ENCODE results near the gene EBF4. TPM values are rescaled to one million over a fixed set of nuclear protein-coding genes. Genes with fewer than 3 reads are reported as not detected.
A peak's percentile ranks its signal among the peaks of the same experiment; 100 is the strongest.

The EBF4 gene
- total RNA-seq, 1 experiment from 2014 or later, result 11.4 TPM

DNA sequence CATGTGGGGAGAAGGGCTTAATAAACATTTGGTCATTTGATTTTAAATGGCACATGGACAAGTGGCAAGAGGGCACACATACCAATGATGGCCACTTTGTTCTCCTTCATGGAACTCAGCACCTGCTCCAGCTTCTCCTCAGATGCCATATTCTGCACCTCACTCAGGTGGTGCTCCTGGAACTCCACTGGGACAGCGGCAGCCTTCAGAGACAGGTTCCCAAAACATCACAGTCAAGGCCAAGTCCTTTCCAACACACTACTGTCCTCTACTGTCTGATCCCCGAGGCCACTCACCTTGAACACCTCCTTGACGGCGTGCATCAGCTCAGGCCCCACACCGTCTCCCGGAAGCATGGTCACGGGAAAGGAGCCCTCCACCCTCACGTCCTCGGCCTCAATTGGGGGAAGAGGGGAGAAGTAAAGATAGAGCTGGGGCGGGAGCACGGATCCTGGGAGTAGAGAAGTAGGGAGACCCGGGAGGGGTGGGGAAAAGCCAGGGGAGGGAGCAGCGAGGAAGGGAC, 29.2 kb upstream of the EBF4 start:
- ChIA-PET CTCF (no interaction called here), POLR2A (interaction anchor here (0.9 to 2.5 kb wide), 2 partner anchors 8 to 11 kb away, joined by 4 to 28 read pairs; partner anchors contain the start of gene NOP56), RAD21 (ENCODE audit: low non-redundant PET in 1 of 2, low total read pairs in 2 of 2, uncharacterized antibody in 2 of 2, unreplicated experiment in 2 of 2) (no interaction called here)
- peak overlapping the region; percentile 92 for H3K4me2 ChIP-seq (ENCODE audit: low read length)
- H3K36me3 ChIP-seq (ENCODE audit: control insufficient read depth in 1 of 2, insufficient read depth in 2 of 2, low read length in 2 of 2), result peaks cover 9 to 27% of the 10 kb centered on the region in 2 experiments; a peak in 3 of 4 replicates
- no peaks in the 10 kb centered on the region for H3K9me2 ChIP-seq (ENCODE audit: insufficient read depth)
- peaks cover 5 to 14% of the 10 kb centered on the region in 2 experiments for H3K4me1 ChIP-seq (ENCODE audit: control insufficient read depth in 1 of 2, insufficient read depth in 2 of 2, low read length in 2 of 2)
- peaks cover 5% of the 10 kb centered on the region; the same call in 1 of the 2 replicates for H4K20me1 ChIP-seq (ENCODE audit: insufficient read depth)
- DNase-seq (ENCODE audit: low read depth, low spot score) (no peak), ATAC-seq (peak; percentile 8; the same call in 1 of the 2 replicates)
- H3K9me3 ChIP-seq (ENCODE audit: control insufficient read depth in 1 of 2, insufficient read depth in 1 of 2, low read depth in 1 of 2, low read length in 2 of 2), result no peaks in the 10 kb centered on the region
- TSS peak; percentile 51 for BruUV-seq (replicated peaks)
- TF ChIP-seq YY1 (IDR thresholded peaks at IDR 0.05; ENCODE audit: extremely low read depth, insufficient replicate concordance, low read depth, low read length), result no peak
- TF ChIP-seq SRF (IDR thresholded peaks at IDR 0.05; ENCODE audit: low read depth), result no peak
- TF ChIP-seq TCF7L2 (IDR thresholded peaks at IDR 0.05; ENCODE audit: borderline replicate concordance, extremely low read depth, insufficient read depth, insufficient read length), result no peak
- TF ChIP-seq EZH2phosphoT487 (IDR thresholded peaks at IDR 0.05; ENCODE audit: borderline replicate concordance), result no peak
- TF ChIP-seq, protein P1, sequence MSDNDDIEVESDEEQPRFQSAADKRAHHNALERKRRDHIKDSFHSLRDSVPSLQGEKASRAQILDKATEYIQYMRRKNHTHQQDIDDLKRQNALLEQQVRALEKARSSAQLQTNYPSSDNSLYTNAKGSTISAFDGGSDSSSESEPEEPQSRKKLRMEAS (IDR thresholded peaks at IDR 0.05), result no peak
- no peak for TF ChIP-seq FOSL1 (IDR thresholded peaks at IDR 0.05; ENCODE audit: low read depth)
- no peak for TF ChIP-seq ELF1 (IDR thresholded peaks at IDR 0.05; ENCODE audit: borderline replicate concordance, low read depth)
- no peak for TF ChIP-seq EZH2 (IDR thresholded peaks at IDR 0.05)
- no peak for TF ChIP-seq RAD21 (IDR thresholded peaks at IDR 0.05; ENCODE audit: low read depth)
- TF ChIP-seq ZNF274 (IDR thresholded peaks at IDR 0.05; ENCODE audit: low read depth, low read length), result no peak
- no peak for TF ChIP-seq CBX3 (IDR thresholded peaks at IDR 0.05; ENCODE audit: low read depth)
- no peak for TF ChIP-seq SP1 (IDR thresholded peaks at IDR 0.05; ENCODE audit: low read depth)
- TF ChIP-seq, protein P2, sequence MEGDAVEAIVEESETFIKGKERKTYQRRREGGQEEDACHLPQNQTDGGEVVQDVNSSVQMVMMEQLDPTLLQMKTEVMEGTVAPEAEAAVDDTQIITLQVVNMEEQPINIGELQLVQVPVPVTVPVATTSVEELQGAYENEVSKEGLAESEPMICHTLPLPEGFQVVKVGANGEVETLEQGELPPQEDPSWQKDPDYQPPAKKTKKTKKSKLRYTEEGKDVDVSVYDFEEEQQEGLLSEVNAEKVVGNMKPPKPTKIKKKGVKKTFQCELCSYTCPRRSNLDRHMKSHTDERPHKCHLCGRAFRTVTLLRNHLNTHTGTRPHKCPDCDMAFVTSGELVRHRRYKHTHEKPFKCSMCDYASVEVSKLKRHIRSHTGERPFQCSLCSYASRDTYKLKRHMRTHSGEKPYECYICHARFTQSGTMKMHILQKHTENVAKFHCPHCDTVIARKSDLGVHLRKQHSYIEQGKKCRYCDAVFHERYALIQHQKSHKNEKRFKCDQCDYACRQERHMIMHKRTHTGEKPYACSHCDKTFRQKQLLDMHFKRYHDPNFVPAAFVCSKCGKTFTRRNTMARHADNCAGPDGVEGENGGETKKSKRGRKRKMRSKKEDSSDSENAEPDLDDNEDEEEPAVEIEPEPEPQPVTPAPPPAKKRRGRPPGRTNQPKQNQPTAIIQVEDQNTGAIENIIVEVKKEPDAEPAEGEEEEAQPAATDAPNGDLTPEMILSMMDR (IDR thresholded peaks at IDR 0.05 in 2 of 3, conservative IDR thresholded peaks at IDR 0.05 in 1 of 3; ENCODE audit: borderline replicate concordance in 1 of 3, insufficient read depth in 1 of 3, low read depth in 2 of 3, low read length in 2 of 3), result no peak
- no peak for TF ChIP-seq EGR1 (IDR thresholded peaks at IDR 0.05; ENCODE audit: low read depth)
- no peaks in the 10 kb centered on the region for H3K27me3 ChIP-seq (ENCODE audit: insufficient read depth, low read length)
- H3K27ac ChIP-seq (ENCODE audit: low read depth, low read length), result peak overlapping the region; percentile 63; the same call in 1 of the 2 replicates
- H3K79me2 ChIP-seq (ENCODE audit: insufficient read depth, low read length), result peaks cover 33% of the 10 kb centered on the region
- intact Hi-C loops (cut with micrococcal nuclease), result no loop called here
- no peak overlapping the region for H2AFZ ChIP-seq (ENCODE audit: low read depth, low read length, poor library complexity, severe bottlenecking)
- peak overlapping the region; percentile 74 to 100 for H3K4me3 ChIP-seq (replicated peaks in 1 of 2; ENCODE audit: low read depth in 1 of 2, low read length in 2 of 2)
- H3K9ac ChIP-seq (ENCODE audit: low read length), result peak overlapping the region; percentile 97
